ENCODE data around the gene ECHS1.
"Not testable (repeated sequence)": the region's sequence is repeated elsewhere in the genome, so short reads cannot be mapped to it uniquely, and the experiment has no call there.

ECHS1 gene

DNA sequence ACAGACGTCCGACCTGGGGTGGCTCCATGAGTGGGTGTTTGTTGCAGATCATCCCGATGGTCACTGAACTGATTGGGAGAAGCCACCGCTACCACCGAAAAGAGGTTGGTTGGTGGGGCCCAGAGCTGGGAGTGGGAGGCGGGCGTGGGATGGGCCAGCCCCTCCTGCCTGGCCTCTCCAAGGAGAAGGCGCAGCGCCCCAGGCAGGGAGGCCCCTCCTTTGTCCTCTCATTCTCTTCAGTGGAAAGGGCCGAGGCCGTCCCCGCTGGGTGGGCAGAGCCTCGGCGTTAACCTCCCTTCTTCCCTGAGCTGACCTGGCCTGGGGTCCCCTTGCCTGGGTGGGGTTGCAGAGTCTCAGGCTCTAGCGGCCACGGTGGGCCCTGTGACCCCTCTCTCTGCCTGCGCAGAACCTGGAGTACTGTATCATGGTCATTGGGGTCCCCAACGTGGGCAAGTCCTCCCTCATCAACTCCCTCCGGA is 26.0 kb upstream of the ECHS1 start:
- DNase-seq = no peak

DNA sequence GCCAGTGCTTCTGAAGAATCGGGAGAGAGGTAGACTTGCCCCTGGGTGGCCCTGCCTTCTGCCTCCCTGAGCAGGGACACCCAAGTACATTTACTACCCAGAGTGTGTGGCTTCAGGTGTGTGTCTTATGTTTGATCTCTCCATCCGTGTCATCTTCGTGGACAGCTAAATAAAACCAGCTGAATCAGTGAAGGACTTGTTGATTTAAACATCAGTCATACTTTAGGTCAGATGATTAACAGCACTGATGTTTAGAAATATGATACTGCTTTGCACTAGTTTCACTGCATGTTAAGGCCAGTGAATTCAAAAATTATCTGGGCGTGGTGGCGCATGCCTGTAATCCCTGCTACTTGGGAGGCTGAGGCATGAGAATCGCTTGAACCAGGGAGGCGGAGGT is 24.8 kb upstream of the ECHS1 start:
- no peak for DNase-seq

DNA sequence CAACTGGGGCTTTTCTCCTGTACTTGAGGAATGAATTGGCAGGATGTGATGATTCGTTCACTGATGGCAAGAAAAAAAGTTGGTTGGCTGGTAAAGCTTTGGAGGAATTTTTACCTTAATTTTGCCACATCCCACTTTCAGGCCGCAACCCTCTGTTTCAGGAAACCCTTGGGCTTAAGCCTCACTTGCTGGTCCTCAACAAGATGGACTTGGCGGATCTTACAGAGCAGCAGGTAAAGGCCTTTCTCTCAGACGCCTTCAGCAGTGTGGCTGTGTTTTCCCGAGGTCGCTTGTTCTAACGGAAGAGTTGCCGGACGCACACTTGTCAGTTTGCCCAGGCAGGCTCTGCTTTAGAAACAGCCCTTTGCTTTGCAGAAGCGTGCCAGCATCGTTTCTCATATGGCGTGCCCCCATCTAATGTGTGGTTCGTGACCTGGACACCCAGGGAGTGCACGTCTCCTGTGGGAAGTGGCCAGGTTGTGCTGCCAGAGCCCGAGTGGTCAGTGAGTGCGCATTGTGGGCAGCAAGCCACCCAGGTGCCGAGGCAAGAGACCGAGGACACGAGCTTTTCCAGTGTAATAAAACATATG is 23.0 kb upstream of the ECHS1 start:
- no peak for DNase-seq

DNA sequence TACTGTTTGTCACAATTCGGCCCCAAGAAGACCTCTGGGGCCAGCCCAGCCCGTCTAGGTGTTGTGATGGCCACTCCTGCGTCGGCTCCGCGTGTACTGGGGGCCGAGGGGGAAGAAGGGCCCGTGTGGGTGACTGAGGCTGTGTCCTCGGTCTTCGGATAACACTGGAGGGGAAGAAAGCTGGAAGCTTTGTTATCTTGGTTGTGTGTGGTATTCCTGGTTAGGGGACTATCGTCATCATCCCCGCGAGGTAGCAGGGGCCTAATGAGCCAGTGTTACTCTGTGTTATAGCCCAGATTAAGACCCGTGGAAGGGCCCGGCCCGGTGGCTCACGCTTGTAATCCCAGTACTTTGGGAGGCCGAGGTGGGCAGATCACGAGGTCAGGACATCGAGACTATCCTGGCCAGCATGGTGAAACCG is 21.7 kb upstream of the ECHS1 start:
- DNase-seq = no peak

DNA sequence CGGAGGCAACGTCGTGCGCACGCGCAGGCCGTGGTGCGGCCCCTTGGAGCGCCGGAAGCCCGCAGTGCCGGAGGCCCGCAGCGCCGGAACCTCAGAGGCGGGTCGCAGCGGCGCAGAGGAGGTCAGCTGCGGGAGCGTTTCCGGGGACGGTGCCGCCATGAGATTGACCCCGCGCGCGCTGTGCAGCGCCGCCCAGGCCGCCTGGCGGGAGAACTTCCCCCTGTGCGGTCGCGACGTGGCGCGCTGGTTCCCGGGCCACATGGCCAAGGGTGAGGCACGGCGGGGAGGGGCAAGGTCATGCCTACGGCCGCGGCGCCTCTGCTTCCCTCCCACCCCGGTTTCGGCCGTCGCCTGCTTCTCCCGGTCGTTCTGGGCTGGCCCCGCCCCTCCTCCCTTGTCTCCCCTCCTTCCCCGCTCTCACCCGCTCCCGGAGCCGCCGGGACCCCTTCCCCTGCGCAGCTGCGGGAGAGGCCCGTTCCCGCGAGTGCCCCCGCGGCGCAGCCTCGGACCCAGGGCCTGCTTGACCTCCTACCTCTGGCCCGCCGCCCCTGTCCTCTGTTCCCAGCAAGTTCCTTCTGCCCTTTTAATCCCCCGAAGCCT is 21.0 kb upstream of the ECHS1 start, which contains the start of gene MTG1:
Gene MTG1 (plus strand): TSS at position 94 of the 600 bp plus-strand sequence. CDS start 64 bp downstream, at position 158.
- DNase-seq = peak; percentile 47 to 73

DNA sequence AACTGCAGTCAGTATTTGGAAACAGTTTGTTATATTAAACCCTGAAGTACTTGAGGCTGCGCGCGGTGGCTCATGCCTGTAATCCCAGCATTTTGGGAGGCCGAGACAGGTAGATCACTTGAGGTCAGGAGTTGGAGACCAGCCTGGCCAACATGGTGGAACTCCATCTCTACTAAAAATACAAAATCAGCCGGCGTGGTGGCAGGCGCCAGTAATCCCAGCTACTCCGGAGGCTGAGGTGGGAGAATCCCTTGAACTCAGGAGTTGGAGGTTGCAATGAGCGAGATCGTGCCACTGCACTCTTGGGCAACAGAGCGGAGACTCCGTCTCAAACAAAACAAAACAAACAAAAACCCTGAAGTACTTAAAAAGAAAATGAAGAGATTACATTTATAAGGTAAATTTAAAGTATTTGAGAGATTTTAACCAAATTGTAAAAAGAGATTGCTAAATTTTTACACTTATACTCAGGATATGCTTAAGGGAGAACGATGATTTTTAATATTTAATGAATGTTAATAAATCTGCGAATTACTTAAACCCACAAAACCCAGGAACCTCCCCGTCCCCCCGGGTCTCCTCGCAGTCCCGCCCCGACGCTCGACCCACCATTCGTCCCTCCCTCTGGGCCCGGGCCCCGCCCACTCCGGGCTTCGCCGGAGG is 20.4 kb upstream of the ECHS1 start:
- no peak for DNase-seq

DNA sequence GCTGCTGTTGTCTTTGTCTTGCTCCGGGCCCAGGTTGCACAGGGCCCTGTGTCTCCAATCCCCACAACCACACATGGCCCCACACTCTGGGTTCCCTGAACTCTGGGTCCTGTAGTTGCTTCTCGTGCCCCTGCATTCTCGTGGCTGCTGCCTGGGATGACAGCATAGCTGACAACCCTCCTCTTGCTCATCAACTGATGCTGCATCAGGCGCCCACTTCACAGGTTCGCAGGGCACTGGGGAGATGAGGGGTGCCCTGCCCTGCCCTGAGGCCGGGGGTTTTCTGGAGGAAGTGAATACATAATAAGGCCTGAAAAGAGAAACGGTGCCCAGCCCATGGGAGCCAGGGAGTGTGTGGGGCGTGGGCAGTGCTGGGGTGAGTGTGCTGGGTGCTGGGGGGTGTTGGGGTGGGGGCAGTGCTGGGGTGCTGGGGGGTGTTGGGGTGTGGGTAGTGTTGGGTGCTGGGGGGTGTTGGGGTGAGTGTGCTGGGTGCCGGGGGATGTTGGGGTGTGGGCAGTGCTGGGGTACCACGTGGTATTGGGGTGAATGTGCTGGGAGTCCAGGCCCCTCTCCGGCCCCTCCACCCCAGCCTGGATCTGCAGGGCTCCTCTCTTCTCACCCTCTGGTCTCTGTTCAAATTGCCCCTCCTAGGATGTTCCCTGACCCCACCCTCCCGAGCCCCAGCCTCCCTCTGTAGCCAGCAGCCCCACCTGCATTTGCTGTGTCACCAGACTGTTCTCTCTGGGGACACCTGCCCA is 18.8 kb upstream of the ECHS1 start:
- DNase-seq = no peak

DNA sequence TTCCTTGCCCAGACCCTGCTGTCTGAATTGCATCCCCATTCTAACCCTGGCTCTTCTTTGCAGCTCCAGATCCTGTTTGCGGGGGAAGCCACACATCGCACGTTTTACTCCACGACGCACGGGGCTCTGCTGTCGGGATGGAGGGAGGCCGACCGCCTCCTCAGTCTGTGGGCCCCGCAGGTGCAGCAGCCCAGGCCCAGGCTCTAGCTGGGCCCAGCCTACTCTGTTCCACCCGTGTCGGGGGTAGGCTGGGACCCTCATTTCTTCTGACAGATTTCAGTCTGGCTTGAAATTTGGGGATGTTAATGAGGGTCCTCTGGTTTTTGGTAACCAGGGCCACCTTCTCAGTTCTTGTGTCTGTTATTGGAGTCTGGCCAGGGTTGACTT is 18.1 kb upstream of the ECHS1 start:
- DNase-seq = no peak

DNA sequence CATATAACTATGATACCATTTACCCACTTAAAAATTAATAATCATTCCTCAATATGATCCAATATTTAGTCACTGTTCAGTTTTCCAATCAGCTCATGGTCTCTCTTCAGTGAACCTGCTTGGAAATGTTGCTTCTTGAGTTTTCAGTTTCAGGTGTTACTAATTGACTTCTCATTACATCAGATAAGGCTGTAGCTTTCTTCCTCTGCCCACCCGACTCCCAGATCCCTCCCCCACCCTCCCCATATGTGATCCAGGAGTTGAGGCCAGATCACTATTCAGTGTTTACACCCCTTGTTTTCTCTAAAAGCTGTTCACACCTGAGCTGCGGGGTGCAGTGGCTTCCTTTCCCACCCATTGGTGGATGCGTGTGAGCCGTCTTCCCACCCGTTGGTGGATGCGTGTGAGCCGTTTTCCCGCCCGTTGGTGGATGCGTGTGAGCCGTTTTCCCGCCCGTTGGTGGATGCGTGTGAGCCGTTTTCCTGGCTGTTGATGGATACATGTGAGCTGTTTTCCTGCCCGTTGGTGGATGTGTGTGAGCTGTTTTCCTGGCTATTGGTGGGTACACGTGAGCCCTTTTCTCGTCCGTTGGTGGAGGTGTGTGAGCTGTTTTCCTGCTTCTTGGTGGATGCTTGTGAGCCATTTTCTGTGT is 17.6 kb upstream of the ECHS1 start:
- no peak for DNase-seq

DNA sequence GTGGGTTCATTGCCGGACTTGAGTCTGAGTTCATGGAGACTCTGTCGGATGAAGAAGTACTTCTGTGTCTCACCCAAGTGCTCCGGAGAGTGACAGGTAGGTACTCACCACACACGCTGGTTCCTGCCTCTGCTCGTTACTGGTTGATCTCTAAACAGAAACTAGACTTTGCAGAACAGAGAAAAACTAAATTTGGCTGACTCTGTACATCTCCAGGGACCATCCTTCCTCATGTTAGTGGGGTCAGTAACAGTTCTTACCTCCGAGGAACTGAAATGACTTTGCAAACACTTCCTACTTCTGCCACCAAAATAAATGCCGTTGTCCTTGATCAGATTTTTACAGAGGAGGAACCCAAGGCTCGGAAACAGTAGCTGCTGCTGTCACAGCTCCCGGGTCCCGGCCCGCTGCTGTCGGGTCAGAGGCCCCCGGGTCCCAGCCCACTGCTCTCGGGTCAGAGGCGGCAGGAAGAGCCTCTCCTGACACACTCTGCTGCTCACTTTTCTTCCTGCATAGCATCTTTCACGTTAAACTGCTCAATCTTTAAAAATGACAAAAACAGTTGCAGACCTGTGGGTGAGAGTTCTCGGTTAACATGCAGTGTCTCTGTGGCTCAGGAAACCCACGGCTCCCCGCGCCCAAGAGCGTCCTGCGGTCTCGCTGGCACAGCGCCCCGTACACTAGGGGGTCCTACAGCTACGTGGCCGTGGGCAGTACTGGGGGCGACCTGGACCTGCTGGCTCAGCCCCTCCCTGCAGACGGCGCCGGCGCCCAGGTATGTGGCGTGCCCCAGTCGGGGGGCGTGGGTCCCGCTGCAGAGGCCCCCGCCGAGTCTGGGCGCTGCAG is 16.0 kb upstream of the ECHS1 start:
- DNase-seq = no peak

DNA sequence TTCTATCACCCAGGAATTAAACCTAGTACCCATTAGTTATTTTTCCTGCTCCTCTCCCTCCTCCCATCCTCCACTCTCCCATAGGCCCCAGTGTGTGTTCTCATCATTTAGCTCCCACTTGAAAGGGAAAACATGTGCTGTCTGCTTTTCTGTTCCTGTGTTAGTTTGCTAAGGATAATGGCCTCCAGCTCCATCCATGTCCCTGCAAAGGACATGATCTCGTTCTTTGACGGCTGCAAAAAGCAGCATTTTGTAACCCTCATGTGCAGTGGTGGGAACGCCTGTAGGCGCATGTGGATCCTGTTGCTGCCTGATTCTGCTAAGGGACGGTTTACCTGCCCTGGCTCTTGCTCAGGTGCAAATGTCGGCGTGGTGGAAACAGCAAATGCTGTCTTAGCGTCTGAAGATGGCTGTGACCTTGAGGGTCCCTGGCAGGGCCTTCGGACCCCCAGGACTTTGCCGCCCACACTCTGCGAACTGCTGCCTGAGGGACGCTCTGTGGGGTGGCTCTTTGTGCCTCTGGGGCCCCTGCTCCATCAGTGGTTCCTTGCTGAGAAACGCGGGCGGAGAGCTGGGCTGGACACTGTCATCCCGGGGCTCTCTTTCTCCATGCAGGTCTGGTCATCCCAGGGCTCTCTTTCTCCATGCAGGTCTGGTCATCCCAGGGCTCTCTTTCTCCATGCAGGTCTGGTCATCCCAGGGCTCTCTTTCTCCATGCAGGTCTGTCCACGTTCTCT is 15.2 kb upstream of the ECHS1 start:
- peak in 1 of 2 experiments; percentile 5 for DNase-seq

DNA sequence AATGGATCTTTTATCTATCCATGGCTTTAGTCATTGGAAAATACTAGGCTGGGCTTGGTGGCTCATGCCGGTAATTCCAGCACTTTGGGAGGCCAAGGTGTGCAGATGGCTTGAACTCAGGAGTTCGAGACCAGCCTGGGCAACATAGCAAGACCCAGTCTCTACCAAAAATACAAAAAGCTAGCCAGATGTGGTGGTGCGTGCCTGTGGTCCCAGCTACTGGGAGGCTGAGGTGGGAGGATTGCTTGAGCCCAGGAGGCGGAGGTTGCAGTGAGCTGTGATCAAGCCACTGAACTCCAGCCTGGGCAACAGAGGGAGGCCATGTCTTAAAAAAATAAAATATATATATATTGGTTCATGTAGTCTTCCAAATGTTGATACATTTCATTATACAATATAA is 13.8 kb upstream of the ECHS1 start:
- not testable (repeated sequence) for DNase-seq

DNA sequence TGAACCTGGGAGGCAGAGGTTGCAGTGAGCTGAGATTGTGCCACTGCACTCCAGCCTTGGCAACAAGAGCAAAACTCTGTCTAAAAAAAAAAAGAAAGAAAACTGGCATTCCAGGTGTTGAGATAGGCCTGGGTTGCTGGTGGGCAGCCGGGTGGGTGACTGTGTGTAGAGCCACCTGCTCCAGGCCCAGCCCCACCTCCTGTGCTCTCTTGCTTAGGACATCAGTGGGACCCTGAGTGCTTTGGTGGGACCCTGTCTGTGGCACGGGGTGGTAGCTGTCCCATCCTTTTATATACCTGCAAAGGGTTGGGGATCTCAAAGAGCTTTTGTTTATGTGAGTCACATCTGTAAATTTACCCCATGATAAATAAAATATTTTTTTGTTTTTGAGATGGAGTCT is 12.1 kb upstream of the ECHS1 start:
- no peak for DNase-seq

DNA sequence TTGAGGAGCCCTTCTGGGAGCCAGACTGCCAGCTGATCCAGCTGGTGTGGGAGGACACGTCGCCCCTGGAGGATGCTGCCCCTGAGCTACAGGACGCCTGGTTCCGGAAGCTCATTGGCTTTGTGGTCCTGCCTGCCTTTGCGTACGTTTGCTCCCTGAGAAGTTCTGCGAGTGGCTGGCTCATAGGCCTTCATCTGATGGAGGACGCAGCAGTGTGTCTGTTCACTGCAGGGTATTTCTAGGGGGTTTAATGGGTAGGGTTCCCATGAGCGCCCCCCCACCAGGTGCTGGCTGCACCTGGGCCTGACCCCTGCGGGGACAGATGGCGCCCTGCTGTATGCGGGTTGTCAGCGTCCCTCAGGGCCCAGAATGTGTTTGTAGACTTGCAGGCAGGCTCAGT is 10.9 kb upstream of the ECHS1 start:
- no peak for DNase-seq

DNA sequence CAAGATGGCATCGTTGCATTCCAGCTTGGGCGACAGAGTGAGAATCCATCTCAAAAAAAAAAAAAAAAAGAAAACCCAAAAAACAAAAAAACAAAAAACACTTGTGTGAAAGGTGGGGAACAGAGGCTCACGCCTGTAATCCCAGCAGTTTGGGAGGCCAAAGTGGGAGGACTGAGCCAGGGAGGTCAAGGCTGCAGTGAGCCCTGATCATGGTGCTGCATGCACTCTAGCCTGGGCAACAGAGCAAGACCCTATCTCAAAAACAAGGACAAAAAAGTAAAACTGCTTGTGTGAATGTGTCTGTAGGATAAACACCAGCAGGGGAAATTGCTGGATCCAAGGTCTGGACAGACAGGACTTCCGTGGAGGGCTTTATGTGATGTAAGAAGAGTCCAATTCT is 10.4 kb upstream of the ECHS1 start:
- DNase-seq = no peak

DNA sequence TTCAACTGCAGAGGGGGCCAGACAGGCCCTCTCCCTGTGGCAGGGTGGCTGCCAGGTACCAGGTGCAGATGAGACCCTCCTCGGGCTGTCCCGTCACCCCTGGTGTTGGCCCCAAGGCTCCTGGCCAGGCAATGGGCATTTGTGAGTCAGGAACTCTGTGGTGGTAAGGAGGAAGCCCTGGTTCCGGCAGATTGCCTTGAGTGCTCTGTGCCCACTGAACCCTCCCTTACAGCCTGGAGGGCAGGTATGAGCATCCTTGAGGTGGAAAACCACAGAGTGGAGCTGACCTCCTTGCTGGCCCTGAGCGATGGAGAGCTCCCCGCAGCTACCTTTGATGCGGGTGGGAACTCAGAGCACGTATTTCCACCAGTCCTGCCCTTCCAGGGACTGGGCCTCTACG is 7.9 kb upstream of the ECHS1 start:
- DNase-seq = no peak

DNA sequence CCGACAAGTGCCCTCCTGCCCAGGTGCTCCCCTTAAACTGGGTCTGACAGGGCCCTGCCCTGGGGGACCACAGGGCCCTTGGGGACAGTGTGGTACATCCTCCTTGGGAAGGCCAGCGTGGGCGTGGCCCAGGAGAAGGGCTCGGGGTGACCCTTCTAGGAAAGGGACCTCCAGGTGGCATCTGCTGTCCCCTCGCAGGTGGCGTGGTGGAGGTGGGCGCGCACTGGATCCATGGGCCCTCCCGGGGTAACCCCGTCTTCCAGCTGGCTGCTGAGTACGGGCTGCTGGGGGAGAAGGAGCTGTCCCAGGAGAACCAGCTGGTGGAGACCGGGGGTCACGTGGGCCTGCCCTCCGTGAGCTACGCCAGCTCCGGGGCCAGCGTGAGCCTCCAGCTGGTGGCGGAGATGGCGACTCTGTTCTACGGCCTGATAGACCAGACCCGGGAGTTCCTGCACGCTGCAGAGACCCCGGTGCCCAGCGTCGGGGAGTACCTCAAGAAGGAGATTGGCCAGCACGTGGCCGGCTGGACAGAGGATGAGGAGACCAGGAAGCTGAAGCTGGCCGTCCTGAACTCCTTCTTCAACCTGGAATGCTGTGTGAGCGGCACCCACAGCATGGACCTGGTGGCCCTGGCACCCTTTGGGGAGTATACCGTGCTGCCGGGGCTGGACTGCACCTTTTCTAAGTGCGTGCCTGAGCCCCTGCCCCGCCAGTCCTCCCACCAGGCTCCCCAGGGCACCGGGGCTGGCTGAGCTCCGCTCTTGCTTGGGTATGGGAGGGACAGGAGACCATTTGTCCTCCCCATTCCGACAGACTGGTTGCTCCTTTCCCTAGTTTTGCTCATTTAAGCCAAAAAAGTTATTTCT is 6.9 kb upstream of the ECHS1 start:
- DNase-seq = no peak

DNA sequence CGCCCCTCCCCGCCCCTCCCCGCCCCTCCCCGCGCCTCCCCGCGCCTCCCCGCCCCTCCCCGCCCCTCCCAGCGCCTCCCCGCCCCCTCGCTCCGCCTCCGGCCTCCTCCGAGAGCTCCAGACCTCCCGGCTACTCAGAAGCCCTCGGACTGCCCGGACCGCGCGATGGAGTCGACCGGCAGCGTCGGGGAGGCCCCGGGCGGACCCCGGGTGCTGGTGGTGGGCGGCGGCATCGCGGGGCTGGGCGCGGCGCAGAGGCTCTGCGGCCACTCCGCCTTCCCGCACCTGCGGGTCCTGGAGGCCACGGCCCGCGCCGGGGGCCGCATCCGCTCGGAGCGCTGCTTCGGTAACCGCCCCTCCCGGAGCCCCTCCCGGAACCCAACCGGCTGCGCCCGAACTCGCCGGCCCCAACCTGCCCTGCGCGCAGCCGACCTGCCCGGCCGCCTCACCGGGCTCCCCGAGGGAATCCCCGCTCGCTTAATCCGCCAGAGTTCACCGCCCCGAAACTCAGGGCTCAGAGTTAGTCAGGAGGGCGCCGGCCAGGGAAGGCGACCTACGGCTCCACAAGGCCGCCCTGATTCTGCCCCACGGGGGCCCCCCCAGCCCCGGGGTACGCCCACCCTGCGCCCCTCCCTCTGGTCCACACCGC is 6.1 kb upstream of the ECHS1 start, which contains the start of gene PAOX:
Gene PAOX (plus strand): TSS at position 111 of the 649 bp plus-strand sequence. CDS start 55 bp downstream, at position 166.
- peak in 1 of 2 experiments; percentile 2 for DNase-seq

DNA sequence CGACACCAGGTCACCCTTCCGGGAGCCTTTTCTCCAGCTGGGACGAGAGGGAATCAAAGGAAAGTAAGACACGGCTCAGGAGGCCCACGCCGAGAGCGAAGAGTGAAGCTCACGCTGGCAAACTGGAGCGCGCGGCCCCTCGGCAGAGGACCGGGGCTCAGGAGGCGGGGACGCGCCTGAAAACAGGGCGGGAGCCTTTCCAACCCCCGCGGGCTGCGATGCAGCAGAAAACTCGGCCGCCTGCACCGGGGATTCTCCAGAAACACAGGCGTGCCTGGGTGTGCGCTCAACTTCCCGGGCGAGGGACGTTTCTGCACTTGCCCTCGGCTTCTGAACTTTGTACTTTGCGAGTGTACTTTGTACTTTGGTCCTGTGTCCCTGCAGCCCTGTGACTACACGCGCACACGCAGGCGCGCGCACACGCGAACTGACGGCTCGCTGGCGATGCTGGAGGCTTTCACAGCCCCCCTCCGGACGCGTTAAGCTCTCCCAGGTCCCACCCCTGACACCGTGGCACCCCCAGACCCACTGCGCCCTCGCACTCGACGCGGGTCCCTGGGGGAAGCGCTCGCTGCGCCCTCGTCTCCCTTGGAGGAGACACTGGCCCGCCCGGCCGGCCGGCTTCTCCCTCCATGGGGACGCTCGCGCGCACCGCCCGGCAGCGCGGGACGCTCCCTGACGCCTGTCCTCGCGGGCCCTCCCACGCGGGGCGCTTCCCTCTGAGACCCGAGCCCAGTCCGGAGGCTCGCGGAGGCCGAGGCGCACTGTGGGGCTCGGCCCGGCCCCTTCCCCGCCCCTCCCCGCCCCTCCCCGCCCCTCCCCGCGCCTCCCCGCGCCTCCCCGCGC is 5.3 kb upstream of the ECHS1 start:
- DNase-seq = peak in 1 of 2 experiments; percentile 13

All from SW 1271 (cell line).